Measurements from ENCODE around the gene CHGA. TPM values are rescaled to one million over a fixed set of nuclear protein-coding genes. Genes with fewer than 3 reads are reported as not detected.

Gene CHGA
- total RNA-seq, 4 donors from 2014 or later, result not detected

- Histone ChIP-seq H3K4me3 (no peak overlapping the region), H3K4me1 (no peaks in the 10 kb centered on the region), H3K27ac (no peak overlapping the region), H3K27me3 (no peaks in the 10 kb centered on the region), H3K36me3 (no peaks in the 10 kb centered on the region), H3K9me3 (no peaks in the 10 kb centered on the region)
- no peak for TF ChIP-seq POLR2A (IDR thresholded peaks at IDR 0.05)
- DNase-seq (ENCODE audit: low spot score in 2 of 2), result no peak
- WGBS, 2 donors, result 3 to 12% methylated on average over 7 of the region's 7 CpGs
Observed at GRCh38 chr14:92914087-92914656, 8.8 kb upstream of the CHGA start.

DNA sequence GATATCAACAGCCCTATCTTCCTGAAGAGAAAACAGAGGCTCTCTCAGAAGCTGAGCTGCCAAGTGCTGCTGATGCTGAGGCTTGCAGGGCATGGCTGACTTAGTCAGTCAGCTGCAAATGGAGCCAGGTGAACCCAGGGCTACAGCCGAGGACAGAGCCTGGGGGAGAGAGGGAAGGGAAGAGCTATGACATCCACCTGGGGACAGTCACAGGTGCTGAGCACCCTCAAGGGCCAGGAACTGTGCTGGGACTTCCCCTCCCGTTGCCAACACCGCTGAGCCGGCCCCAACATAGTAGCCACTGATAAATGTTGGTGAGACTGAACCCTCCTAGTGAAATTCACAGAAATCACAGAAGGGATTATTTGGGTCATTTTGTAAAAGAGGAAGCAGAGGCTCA is 6.7 kb upstream of the CHGA start:
- Histone ChIP-seq H3K27me3 (no peaks in the 10 kb centered on the region), H3K36me3 (no peaks in the 10 kb centered on the region), H3K9me3 (no peaks in the 10 kb centered on the region), H3K4me1 (no peaks in the 10 kb centered on the region), H3K27ac (no peak overlapping the region), H3K4me3 (no peak overlapping the region)
- WGBS, 2 donors, result 78 to 84% methylated on average over 4 of the region's 4 CpGs
- DNase-seq (ENCODE audit: low spot score in 2 of 2), result no peak
- TF ChIP-seq EP300 (IDR thresholded peaks at IDR 0.05), result no peak
- no peak for TF ChIP-seq CTCF (IDR thresholded peaks at IDR 0.05)
- no peak for TF ChIP-seq POLR2A (IDR thresholded peaks at IDR 0.05)

GRCh38 chr14:92917041-92917940 is 5.7 kb upstream of the CHGA start:
- no peak for DNase-seq (ENCODE audit: low spot score in 2 of 2)
- no peaks in the 10 kb centered on the region for H3K36me3 ChIP-seq
- peaks cover 0 to 4% of the 10 kb centered on the region in 2 donors for H3K27me3 ChIP-seq
- H3K9me3 ChIP-seq, result no peaks in the 10 kb centered on the region
- TF ChIP-seq POLR2A (IDR thresholded peaks at IDR 0.05) (no peak), CTCF (IDR thresholded peaks at IDR 0.05) (no peak), EP300 (IDR thresholded peaks at IDR 0.05) (no peak)
- no peak overlapping the region for H3K27ac ChIP-seq
- 79 to 80% methylated on average over 14 of the region's 14 CpGs for WGBS, 2 donors
- H3K4me3 ChIP-seq, result no peak overlapping the region
- no peaks in the 10 kb centered on the region for H3K4me1 ChIP-seq

DNA sequence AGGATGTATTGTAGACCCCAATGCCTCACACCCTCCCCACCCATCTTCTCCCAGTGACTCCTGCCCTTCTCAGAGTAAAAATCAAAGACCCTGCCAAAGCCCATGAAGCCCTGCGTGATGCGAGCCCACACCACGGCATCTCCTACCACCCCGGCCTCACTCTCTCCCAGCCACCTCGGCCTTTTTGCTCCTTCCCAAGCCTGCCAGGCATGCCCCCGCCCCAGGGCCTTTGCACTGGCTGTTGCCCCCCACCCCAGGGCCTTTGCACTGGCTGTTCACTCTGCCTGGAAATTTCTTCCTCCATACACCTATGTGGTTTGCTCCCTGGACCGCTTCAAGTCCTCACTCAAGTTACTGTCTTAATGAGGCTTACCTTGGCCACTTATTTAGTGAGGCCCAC is 5.0 kb upstream of the CHGA start:
- TF ChIP-seq CTCF (IDR thresholded peaks at IDR 0.05) (no peak), POLR2A (IDR thresholded peaks at IDR 0.05) (no peak), EP300 (IDR thresholded peaks at IDR 0.05) (no peak)
- no peak for DNase-seq (ENCODE audit: low spot score in 2 of 2)
- no peaks in the 10 kb centered on the region for H3K9me3 ChIP-seq

GRCh38 chr14:92920001-92920400 is 2.9 kb upstream of the CHGA start:
- WGBS, 2 donors, result 95 to 96% methylated on average over 15 of the region's 15 CpGs
- Histone ChIP-seq H3K9me3 (no peaks in the 10 kb centered on the region), H3K4me1 (peaks cover 0 to 7% (median 0%) of the 10 kb centered on the region in 4 donors), H3K36me3 (no peaks in the 10 kb centered on the region), H3K4me3 (no peak overlapping the region), H3K27ac (no peak overlapping the region), H3K27me3 (peaks cover 0 to 25% of the 10 kb centered on the region in 2 donors)
- TF ChIP-seq CTCF (IDR thresholded peaks at IDR 0.05) (no peak), POLR2A (IDR thresholded peaks at IDR 0.05) (no peak), EP300 (IDR thresholded peaks at IDR 0.05) (no peak)
- no peak for DNase-seq (ENCODE audit: low spot score in 2 of 2)

More for the DNA sequence above, 5.0 kb upstream of the CHGA start:
- peaks cover 0 to 1% (median 0%) of the 10 kb centered on the region in 4 donors for H3K4me1 ChIP-seq
- no peaks in the 10 kb centered on the region for H3K36me3 ChIP-seq
- peaks cover 0 to 10% of the 10 kb centered on the region in 2 donors for H3K27me3 ChIP-seq
- H3K27ac ChIP-seq, result no peak overlapping the region
- 72 to 77% methylated on average over 7 of the region's 7 CpGs for WGBS, 2 donors
- H3K4me3 ChIP-seq, result no peak overlapping the region
